ENCODE data around the gene DGKI.

The DGKI gene

GRCh38 chr7:137335814-137336213 is 511.0 kb downstream of the DGKI start:
- FAIRE-seq, result no peak

GRCh38 chr7:137331378-137331777 is 515.4 kb downstream of the DGKI start:
- FAIRE-seq, result no peak

All from endometrium (tissue), 2 donors.